Hematopoietic multipotent progenitor cell treated with erythropoietin and hydrocortisone succinate and interleukin-3 and kit ligand, for 8 days (in vitro differentiated cells): Measurements from ENCODE around the gene TPCN1.

ENCODE experiments used
- DNase-seq: peaks from one replicate; pipeline ENCODE4 v3.0.0-alpha.2; 2015

TPCN1 gene

DNA sequence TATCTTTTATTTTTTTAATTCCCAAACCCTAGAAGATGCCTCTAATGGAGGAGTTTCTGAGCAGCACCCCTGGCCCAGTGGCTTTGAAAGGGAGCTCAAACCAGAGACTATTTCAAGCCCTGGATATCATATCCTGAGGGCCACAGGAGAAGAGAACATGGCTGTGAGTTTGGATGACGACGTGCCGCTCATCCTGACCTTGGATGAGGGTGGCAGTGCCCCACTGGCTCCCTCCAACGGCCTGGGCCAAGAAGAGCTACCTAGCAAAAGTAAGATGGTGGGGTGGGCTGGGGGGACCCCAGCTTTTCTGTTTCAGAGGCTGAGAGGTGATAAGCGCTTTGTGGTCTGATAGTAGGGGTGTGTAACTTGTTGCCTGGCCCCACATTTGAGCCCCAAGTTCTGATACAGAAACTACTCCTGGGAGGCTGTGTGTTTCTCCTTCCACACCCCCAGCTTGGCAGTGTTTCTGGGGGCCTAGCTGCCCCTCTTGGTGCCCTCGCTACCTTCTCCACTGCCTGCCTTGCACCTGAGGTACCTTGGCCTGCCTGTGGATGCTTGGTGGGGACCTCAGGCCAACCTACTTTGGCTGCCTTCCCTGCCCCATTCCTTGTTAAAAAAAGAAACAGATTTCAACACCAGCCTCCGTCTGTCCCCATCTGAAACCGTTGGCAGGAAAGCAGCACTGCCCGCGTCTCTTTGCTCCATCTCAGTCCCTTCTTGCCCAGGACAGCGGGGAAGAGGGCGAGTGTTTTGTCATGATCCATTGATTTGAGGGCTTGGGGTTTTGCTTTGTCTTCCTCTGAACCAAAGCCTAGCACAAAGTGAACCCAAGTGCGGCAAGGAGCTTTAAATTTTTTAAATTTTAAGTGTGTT is 5.7 kb downstream of the TPCN1 start:
- DNase-seq = peak; percentile 86

DNA sequence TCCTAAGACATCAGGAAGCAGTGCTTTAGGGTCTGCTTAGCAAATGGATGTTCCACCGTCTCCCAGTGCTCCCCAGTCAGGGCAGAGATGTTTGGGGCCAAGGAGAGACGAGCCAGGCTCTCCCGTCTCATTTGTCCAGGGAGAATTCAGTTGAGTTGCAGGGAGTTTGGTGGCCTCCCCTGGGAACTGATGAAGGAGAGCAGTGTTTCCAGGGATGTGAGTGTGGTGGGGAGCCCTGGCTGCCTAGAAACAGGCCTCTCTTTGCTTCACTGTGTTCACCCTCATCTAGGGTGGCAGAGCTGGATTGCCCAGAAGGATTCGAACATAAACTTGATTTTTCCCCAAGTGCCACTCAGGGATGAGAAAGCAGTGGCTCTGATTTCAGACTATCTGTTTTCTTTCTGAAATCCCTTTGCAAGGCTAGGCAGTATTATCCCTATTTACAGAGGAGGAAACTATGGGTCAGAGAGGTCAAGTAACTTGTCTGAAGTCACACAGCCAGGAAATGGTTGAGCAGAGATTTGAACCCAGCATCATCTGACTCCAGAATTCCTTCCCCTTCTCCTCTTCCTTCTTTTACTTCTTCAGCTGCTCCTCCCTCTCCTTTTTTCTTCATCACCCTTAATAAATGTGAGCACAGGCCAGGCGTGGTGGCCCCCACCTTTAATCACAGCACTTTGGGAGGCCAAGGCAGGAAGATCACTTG is 6.6 kb downstream of the TPCN1 start:
- DNase-seq = no peak

DNA sequence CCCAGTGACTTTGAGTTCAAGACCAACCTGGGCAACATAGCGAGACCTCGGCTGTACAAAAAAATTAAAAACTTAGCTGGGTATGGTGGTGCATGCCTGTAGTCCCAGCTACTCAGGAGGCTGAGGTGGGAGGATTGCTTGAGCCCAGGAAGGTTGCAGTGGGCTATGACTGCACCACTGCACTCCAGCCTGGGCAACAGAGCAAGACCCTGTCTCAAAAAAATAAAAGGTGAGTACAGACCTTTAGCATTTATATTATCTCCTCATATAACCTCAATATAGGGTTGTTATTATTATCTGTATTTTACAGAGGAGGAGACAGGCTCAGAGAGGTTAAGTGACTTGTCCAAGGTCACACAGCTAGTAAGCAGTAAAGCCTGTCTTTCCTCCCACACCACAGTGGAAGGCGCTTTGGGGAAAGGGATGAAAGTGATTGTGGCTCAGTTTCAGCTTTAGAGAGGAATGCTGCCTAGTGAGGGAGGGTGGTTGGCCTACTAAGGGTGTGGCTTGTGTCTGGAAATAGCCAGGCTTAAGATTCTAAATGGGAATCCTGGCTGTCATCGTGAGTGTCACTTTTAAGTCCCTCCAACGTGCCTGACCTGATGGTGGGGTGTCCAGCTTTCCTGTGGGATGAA is 7.2 kb downstream of the TPCN1 start:
- no peak for DNase-seq

DNA sequence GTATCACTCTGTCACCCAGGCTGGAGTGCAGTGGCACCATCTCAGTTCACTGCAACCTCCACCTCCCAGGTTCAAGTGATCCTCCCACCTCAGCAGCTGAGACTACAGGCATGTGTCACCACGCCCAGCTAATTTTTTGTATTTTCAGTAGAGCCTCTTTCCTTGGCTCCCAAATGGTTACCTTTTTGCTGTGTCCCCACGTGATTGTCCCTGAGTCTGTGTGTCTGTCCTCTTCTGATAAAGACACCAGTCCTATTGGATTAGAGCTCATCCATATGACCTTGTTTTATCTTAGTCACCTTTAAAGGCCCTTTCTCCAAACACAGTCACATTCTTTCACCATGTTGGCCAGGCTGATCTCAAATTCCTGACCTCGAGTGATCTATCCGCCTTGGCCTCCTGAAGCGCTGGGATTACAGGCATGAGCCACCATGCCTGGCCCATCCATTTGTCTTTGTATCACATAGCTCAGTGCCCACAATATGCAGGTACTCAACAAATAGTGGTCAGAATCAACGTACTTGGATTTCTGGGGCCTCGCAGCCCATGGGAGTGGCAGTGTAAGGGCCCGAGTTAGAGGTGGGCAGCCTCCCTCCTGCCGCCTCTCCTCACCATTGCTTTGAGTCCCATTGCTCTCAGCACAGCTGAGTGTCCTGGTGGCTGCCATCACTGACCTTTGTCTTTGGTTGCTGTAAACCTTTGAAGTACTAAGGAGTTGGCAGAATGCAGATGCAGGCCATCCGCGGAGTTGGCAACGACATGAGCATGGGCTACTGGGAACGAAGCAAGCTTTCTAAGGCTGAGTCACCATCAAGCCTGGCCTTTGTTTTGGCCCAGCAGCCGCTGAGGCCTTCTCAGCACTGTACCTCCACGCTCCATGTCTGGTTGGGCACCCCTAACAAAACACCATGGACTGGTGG is 9.3 kb downstream of the TPCN1 start:
- DNase-seq = peak; percentile 83

DNA sequence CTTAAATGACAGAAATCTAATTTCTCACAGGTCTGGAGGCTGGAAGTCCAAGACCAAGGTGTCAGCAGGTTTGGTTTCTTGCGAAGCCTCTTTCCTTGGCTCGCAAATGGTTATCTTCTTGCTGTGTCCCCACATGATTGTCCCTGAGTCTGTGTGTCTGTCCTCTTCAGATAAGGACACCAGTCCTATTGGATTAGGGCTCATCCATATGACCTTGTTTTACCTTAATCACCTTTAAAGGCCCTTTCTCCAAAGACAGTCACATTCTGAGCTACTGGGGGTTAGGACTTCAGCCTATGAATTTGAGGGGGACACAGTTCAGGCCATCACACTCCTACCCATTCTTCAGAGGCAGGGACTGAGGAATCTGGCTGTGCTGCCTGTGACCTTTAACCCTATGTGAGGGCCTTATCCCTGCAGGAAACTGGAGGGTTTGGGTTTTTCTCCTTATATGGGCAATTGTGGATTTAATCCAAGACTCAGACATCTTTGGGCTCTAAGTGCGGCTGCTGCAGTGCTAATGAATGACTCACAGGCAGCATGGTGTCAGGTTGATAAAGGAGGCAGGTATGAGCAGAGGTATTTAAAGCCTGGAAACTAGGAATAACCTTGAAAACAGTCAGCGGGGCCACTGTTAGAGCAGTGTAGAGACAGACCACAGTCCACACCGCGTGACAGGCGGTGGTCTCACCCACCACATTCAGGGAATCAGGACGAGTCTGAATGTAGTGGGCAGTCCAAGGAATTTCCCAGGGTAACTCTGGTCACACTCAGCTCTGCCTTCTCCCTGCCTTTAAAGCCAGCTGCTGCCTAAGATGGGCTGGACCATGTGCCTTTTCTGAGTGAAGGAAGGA is 10.2 kb downstream of the TPCN1 start:
- DNase-seq = peak; percentile 75

DNA sequence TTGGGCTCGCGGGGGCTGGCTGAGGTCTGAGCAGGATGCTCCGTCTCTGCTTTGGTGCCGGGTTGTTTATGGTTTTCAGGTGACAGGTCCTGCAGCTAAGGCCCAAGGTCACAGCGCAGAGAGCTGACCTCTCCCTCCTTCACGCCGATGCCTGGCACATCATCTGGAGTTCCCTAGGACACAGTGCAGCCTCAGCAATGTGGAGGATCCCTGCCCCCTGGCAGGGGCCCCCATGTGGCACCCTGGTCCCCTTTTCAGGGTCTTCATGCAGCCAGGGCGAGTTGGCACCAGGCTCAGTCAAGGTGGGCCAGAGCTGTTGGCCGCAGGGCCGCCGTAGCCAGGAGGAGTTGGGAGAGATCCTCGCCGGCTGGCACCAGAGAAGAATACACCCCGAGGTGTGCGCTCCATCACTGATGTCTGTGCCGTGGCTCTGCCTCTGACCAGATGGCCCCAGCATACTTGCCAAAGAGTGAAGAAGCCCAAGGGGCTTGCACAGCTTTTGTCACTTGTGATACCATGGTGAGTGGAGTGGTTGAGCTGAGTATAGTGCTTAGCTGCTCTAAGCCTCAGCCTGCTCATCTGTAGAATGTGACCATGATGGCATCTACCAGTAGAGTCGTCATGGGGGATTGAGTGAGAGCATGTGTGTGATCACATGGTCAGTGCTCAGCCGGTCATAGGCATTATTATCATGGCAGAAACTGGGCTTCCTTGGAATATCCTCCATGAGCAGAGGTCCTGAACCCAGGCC is 11.0 kb downstream of the TPCN1 start:
- DNase-seq = peak; percentile 7

DNA sequence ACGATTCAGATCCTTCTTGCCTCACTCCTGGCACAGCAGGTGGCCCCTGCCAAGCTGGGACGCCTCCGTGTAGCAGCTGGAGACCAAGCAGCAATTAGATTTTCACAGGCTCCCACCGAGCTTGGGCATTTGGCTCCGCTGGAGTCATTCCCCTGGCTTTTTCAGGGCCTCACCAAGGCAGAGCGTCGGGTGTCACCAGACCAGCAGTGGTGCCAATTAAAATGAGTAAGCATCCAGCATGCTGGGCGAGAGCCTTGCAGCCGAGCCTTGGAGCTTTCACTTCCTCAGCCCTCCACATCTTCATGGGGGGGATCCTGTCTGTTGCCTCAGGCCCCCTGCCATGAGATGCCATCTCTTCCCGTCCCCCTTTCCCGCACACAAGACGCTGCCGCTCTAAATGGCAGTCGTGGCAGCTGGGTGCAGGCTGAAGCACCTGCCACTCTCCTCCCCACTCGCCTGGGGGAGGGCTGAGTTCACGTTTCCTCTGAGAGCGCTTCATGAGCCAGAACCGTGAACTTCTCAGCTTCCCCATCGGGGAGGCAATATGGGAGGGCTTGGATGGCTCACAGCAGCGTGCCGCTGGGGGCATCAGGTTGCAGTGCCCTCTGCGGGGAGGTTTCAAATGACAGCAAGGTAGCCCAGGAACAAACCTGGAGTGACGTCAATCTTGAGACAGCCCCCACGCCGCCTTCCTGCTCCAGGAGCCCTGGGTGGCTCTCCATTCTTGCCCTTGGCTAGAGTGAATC is 11.7 kb downstream of the TPCN1 start:
- peak; percentile 82 for DNase-seq

DNA sequence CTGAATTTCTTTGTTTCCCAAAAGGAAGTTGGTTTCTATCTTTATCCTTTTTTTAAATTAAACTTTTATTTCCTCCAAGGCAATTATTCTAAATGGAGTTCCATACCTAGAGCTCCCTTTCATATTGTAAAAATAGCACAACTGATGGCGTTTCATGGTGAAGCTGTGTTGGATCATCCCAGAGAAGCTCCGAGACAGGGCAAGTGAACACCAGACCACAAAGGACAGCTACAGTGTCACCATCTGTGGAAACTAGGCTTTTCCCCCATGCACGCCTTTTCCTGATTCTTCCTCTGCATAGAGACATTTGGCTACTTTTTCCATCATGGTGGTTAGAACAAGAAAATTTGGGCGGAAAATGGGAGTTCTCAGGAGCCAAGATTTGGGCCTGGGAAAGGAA is 12.7 kb downstream of the TPCN1 start:
- DNase-seq = no peak

DNA sequence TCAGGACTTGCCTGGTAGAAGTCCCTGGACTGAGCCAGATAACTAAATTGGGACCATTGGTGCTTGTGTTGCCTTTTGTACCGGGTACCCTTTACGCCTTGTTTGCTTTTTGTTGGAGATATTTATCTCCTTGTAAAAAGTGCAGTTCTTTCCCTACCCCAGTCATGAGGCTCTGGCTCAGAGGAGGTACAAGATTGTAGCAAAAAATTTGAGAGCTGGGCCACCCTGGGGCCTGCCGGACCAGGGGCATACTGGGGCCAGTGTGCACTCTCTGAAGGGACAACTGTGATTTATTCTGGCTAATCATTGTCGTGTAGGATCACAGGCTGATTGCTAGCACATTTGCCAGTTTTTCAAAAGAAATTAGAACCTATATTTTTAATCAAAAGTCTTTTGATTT is 13.2 kb downstream of the TPCN1 start:
- no peak for DNase-seq

DNA sequence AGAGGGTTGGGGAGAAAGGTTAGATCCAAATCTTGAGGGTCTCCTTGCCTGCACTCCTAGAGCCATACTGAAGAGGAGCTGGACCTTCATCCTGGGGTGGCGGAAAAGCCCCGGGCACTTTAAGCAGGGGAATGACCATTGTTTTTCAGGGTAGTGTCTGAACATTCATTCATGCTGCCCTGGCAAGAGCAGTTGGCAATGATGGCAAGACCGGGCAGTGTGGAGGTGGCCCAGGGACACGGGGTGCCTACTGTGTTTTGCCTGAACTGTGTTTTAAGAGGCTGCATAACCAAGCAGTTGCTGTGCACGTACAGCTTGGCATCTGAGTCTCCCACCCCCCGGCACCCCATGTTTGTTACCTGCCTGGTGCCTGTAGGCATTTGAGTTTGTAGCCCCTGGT is 14.7 kb downstream of the TPCN1 start:
- DNase-seq = no peak

DNA sequence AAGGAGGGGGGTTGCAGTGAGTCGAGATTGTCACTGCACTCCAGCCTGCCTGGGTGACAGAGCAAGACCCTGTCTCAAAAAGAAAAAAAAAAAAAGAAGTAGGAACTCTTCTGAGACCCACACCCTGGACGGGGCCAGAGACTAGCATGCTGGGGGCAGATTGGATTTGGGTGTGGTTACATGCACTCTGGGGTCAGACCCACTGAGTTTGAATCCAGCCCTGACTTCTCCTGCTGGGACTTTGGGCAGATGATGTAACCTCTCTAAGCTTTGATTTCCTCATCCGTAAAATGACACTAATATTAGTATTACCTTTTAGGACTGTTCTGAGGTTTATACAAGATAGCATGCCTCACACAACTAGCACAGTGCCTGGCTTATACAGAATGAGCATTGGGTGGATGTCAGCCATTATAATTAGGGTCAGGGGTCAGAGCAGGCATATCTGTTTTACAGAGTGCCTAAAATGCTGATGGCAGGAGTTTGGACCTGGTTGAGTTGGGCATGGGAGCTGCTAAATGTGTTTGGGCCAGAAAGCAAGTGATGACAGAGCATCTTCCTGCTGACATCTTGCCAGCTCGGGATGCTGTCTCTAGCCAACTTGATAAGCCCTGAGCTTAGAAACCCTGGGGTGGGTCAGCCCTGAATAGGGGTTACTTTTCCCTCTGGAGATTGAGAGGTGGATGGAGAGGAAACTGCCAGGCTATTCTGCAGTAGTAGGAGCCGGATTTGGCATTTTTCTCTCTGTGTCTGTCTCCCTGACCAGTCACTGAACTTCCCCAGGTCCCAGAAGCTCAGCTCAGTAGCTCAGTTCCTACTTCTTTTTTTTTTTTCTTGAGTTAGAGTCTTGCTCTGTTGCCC is 15.5 kb downstream of the TPCN1 start:
- peak; percentile 73 for DNase-seq

DNA sequence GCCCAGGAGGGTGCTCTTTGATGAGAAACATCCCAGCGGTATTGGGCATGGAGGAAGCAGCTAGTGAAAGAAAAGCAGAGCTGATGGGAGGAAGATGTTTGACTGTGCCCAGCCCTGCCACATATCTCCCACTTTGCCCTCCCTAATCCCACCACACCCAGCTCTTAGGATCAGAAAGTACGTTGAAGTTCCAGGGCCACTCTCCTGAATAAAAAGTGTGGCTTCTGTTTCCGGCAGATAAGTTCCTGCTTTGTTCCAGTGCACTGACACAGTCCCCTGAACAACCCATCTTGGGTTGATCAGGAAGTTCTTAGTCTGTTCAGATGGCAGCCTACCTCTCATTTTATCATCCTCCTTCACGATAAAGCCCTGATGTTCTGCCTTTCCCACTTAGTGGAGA is 16.5 kb downstream of the TPCN1 start:
- peak; percentile 91 for DNase-seq

DNA sequence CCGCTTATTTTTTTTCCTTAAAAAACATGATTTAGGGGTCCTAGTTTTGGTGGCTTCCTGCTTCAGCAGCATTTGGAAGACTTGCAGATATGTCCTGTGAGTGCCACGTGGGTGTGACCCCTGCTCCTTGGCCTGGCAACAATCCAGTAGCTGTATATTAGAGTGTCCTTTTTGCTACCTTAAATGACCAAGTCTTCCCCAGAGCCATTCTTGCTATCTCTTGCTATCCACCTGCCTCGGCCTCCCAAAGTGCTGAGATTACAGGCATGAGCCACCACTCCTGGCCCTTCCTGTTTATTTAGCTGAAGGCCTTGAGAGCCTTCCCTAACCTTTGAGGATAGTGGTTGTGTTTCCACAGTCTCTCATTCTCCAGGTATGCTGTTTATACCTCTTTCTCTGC is 17.0 kb downstream of the TPCN1 start:
- peak; percentile 82 for DNase-seq

DNA sequence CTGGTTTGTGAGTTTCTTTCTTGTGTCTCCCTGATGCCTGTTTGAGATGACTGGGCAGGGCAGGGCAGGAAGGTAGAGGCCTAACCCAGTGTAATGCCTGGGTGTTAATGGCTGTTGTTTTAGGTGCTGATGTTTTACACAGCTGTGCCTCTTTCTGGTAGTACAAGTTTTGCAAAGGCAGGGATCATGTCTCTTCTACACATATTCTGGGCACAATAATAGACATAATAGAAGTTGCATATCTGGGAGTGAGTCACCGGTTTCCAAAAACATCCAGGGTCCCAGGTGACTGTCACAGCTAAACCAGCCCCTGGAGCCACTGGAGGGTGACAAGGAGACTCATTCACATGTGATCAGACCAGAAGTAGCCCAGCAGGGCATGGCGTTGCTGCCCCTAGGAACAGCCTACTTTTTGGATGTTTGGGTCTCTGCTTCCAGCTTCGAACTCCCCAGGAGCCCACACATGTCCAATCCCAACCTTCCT is 18.1 kb downstream of the TPCN1 start:
- DNase-seq = no peak

DNA sequence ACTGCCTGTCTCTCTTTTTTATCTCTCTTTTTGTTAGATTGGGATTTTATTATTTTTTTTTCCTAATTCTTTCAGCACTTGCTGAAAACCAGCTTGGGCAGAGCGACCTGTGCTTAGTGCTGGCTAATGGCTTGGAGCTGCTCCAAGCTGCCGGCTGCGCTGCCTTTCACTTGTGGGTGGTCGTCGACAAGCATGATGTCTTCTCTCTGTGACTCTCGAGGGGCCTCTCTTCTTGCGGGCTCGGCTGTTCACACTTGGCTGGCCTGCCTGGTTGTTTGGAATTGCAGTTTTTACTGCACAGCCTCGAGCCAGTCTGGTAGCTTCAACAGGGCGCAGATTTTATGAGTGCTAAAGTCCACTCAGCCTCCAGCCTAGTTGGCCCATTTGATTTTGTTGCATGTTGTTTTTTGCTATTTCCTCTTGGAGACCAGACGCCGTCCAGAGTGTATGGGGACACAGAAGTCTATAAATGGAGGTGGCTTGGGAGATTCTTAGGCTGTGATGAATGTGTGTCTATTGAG is 18.6 kb downstream of the TPCN1 start:
- no peak for DNase-seq

DNA sequence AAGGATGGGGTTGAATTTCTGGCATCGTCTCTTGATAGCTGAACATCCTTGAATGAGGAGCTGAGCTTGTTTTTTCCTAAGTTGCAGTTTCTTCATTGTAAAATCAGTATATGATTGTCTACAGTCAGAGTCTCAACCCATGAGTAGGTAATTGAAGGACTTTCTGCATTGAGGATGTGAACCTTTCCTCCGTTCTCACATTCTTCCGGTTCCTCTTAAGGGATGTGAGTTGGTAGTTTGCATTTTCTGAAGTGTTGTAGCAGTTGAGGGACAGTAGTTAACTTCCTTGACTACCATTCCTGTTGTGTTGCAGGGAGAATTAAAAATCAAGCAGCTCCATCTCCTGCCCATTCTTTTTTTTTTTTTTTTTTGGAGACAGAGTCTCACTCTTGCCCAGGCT is 19.1 kb downstream of the TPCN1 start:
- no peak for DNase-seq

DNA sequence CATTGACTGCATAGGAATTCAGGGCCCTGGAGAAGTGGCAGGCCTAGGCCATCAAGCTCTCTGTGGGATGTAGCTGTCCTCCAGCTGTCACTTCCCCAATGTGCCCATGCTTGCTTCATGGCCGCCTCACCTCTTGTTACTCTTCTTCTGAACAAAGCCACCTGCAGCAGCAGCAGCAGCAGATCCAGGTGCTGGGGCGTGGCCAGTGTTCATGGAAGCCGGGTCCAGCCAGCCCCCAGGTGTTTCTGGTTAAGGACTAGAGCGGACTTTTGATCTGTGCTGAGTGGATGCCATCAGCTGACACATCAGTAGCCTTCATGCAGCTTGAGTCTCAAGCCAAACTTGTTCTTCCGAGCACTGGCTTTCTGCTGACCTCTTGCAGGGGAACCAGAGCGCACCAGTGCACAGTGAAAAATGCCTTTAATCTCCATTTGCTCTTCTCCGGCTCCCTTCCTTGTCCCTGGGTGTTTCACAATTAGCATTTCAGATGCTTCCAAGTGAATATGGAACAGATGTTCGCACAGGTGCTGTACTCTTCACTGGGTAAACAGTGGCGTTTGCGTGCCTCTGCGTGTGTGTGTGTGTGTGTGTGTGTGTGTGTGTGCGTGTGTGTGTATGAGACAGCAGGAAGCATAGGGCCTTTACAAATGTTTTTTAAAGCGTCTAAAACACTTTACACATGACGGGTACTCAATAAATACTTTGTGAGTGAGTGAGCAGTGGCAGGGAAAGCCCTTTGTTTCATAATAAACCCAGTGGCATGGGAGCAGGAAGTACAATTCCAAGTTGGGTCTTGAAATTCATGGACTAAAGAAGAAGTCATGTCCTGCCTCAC is 20.1 kb downstream of the TPCN1 start:
- DNase-seq = no peak

DNA sequence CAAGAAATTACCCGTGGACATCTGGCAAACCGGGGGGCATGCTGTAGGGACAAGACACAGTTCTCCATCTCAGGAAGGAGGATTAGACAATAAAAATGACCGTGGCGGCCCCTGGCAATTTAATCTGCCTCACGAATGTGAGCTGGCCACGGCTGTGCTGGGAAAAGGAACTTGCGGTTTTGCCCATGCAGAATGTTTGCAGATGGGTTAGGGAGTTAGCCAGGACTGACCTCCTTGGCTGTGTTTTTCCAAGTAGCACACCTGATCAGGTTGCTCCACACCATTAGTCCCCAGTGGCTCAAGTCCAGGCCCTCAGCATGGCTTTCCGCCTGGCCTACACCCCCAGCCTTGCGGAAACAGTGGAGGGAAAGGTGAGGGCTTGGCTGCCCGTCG is 20.8 kb downstream of the TPCN1 start:
- DNase-seq = peak; percentile 25
